AG20443 (cell line): ENCODE data around the gene ARHGEF17.

Source experiments
- DNase-seq: peaks from one replicate; pipeline ENCODE4 v3.0.0; 2012; ENCODE audit warnings: low spot score, mixed read lengths

ARHGEF17 gene

GRCh38 chr11:73333173-73333572, 25.1 kb downstream of the ARHGEF17 start:
- no peak for DNase-seq

GRCh38 chr11:73333640-73334383, 25.7 kb downstream of the ARHGEF17 start:
- no peak for DNase-seq

GRCh38 chr11:73334384-73335203, 26.5 kb downstream of the ARHGEF17 start:
- DNase-seq, result peak; percentile 76

- peak; percentile 88 for DNase-seq
Measured at GRCh38 chr11:73335204-73335923, 27.3 kb downstream of the ARHGEF17 start.

DNA sequence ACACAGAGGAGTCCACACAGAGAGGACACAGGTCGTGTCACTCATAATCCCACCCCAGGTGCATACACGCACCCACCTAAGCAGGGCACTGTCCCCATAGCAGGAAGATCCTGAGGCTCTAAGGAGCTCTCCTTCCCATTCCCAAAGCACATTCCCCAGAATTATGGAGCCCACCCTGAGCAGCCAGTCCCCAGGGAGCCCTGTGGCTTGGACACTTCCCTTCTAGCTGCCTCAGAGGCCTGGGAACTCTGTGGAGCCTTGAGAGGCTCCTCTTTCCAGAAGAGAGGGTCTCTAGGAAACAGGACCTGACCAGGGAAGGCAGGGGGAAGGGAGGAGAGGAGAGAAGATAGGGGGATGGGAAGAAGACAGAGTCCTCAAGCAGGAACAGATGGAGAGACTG, 29.8 kb downstream of the ARHGEF17 start:
- DNase-seq, result no peak

- no peak for DNase-seq
Measured at GRCh38 chr11:73338279-73338678, 30.2 kb downstream of the ARHGEF17 start.

DNA sequence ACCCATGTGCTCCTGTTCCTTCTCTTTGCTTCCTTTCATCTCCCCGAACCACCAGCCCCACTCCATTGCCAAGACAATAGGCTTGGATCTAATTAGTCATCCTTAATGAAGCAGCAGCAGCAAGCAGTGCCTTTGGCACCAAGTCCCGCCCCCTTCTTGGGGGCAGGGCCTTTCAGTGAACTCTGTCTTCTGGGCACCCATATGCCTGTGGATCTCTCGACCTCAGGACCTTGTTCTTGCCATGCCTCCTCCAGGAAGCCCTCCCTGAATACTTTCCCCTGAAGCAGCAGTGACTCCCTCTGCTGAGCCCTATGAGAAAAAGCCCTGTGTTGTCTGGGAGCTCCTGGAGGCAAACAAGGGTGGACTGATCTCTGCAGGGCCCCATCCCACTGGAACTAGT, 32.1 kb downstream of the ARHGEF17 start:
- DNase-seq, result no peak

- no peak for DNase-seq
Measured at GRCh38 chr11:73342633-73343032, 34.6 kb downstream of the ARHGEF17 start.

DNA sequence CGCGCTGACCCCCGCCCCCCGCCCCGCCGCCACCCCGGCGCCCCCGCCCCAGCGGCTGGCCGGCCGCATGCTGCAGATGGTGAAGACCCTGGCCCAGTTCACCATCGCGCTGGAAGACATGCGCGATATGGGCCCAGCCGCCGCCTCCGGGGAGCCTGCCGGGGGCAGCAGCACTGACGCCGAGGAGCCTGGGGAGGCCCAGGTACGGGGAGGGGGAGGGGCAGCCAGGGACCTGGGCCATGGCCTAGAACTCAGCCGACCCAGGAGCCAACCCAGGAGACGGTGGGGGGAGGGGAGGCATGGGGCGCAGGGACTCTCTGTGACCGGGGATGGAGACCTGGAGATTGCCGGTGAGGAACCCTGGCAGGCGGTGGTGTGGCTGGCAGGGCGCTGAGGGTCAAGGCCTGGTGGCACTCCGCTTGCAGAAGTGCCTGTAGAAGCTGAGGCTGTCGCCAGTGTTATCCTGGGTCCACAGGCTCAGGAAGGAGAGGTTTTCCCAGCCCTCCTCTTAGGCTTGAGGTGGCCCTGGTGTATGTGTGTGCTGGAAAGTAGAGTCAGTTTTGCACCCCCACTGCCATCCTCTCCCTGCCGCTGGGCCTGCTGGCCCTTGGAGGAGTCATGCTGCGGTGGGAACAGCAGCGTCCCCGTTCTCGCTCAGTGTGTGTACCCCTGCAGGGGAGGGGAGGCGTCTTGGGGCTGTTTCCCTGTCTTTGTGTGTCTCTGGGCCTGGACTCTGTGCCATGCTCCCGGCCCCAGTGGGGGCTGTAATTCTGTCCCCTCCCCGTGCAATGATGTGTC, 35.2 kb downstream of the ARHGEF17 start:
- DNase-seq, result no peak

GRCh38 chr11:73344191-73344607, 36.1 kb downstream of the ARHGEF17 start:
- DNase-seq, result no peak

DNA sequence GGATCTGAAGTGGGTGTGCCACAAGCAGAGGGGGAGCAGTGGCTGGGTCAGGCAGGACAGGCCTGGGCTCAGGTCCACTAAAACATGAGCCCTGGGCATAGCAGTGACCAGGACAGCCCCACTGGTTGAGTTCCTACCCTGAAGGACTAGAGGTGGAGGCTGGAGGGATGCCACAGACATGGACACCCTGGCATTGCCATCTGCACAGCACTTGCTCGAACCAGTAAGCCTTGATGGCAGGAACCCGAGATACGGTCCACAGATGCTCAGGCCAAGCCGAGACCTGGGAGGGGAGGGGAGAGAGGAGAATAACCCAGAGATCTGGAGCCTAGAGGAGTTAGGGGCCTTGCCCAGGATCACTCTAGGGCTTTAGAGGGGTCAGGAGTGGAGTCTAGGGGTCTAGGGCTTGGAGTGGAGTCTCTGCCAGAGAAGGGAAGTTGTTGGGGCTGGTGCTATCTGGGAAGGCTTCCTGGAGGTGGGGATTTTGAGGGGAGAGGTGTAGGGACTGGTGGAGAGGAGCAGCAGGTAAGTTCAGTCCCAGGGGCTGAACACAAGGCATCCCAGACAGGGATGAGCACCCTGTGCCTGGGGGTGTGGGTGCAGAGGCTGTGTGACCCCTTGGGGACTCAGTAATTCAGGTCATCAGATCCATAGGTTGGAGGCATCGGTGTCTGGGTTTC, 37.5 kb downstream of the ARHGEF17 start:
- no peak for DNase-seq

DNA sequence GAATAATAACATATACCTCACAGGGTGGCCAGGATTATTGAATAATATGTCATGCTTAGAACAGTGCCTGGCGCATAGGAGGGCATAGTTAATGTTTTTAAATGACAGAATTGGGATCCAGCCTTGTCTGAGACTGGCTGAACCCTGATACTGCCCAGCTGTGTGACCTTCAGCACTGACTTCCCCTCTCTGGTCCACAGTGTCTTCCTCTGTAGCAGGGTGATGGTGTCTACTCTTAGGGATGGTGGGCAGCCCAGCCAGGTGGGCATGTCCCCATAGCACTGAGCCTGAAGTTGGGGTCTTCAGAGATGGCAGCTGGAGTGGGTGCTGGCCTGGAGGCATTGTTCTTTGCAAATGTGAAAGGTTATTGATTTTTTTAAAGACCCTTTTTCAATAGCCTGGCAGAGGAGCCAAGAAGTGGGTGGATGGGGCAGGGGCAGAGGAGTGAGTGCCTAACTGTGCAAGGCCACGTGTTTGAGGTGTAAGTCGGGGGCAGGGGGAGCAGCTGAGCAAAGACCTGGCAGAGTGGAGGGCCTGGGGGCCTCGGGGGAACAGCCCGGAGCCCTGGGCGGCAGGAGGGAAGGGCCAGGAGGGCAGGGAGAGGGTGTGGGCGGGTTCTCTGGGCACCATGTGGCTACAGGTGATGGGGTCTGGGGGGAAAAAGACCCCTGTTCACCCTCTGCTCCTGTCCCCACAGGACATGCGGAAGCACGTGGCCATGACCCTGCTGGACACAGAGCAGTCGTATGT, 38.3 kb downstream of the ARHGEF17 start:
- no peak for DNase-seq

DNA sequence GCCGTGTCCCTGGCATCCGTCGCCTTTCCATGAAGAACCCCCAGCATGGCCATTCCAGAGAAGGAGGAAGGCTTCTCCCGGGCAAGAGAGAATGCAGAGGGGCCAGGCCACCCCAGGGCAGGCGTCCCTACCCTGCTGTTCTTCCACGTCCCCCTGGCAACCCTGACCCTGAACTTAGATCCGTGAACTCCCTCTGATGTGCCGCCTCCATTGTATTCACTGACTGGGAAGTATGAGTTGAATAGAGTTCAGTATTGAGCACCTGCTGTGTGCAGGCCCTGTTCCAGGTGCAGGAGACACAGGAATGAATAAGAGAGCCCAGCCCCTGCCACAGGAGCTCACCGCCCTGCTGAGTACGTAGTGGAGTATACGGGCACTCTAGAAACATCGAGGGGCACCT, 39.0 kb downstream of the ARHGEF17 start:
- DNase-seq, result no peak

DNA sequence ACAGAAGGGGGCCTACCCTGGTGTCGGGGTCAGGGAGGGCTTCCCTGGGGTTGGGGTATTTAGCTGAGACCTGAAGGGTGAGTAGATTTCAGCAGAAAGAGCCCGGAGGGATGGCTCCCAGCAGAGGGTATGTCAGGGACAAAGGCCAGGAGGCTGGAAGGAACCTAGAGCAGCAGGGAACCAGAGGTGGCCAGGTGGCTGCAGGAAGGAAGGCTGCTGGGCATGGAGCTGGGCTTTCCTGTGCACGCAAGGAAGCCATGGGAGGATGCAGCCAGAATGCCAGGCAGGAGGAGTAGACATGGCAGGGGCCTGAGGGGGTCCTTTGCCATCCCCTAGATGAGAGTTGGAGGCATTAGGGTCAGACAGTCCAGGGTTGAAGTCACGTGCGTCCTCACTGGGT, 40.8 kb downstream of the ARHGEF17 start:
- DNase-seq, result no peak

- DNase-seq, result no peak
Measured at GRCh38 chr11:73349633-73350032, 41.6 kb downstream of the ARHGEF17 start.

DNA sequence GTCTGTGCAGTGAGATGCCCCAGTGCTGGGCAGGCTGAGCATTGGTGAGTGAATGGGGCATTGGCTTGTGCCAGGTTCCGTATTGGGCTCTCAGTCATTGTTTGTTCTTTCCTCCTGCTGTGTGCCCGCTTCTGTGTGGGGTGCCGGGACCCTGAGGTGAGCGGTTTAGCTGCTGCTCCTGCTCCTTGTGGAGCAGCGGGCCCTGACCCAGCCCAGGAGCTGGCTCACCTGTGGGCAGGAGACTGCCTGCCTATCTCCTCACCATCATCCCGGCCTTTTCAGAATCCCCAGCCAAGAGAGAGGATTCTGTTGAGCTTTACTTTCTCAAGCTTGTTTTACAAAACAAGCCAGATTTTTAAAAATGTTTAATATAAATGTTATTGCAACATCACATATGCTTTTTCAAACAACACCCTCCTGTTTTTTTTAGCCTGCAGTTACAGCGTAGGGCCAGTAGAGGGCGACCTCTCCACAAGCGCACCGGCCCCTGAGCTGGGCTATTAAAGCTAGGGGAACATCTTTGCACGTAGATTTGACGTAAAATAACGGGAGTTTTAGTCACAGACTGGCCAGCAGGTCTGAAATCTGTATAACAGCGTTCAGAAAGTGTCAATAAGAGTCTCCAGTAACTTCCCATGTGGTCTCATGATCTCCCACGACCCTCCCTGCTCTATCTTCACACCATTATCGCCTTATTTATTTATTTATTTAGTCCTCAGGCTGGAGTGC, 43.0 kb downstream of the ARHGEF17 start:
- DNase-seq, result peak; percentile 90

DNA sequence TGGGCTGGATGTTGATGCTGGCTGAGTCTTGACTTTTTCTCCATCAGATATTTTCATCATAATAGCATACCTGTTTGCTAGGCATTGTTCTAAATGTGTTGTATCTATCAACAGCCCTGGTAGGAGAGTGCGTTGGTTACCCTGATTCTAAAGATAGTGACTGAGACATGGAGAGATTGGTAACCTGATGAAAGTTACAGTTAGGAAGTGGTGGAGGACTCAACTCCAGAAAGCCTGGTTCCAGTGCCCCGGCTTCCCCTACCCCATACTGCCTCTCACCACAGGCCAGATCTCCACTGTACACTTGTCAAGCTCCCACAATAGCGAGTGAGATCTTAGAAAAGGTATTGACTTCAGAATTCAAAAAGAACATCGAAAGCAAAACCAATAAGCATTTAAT, 45.3 kb downstream of the ARHGEF17 start:
- DNase-seq, result no peak

GRCh38 chr11:73355109-73355508, 47.0 kb downstream of the ARHGEF17 start:
- no peak for DNase-seq

- DNase-seq, result no peak
Measured at GRCh38 chr11:73356979-73357860, 49.1 kb downstream of the ARHGEF17 start.
